HG02938 (cell line): ENCODE data around the gene MSI2.

Experiments
- ATAC-seq: cut with Tn5 transposase; IDR thresholded peaks from one replicate; pipeline ENCODE4 v1.9.1; 2021; ENCODE audit warnings: mild to moderate bottlenecking, moderate library complexity; ENCODE audit not compliant: unreplicated experiment

The MSI2 gene

GRCh38 chr17:57548421-57549410 is 292.4 kb downstream of the MSI2 start:
- no peak for ATAC-seq

- ATAC-seq: no peak
These were observed 293.1 kb downstream of the MSI2 start for GRCh38 chr17:57549468-57549867.

- ATAC-seq: no peak
These were observed 293.7 kb downstream of the MSI2 start for GRCh38 chr17:57550016-57550415.

GRCh38 chr17:57550668-57551315 is 294.5 kb downstream of the MSI2 start:
- no peak for ATAC-seq

- ATAC-seq: no peak
These were observed 295.2 kb downstream of the MSI2 start for GRCh38 chr17:57551321-57552079.

- ATAC-seq: no peak
These were observed 295.8 kb downstream of the MSI2 start for GRCh38 chr17:57552114-57552624.

GRCh38 chr17:57553526-57553925 is 297.2 kb downstream of the MSI2 start:
- no peak for ATAC-seq

GRCh38 chr17:57553991-57554825 is 297.9 kb downstream of the MSI2 start:
- no peak for ATAC-seq

- ATAC-seq: no peak
These were observed 298.7 kb downstream of the MSI2 start for GRCh38 chr17:57554826-57555635.

GRCh38 chr17:57555636-57556175 is 299.4 kb downstream of the MSI2 start:
- ATAC-seq: no peak

- ATAC-seq: no peak
These were observed 300.0 kb downstream of the MSI2 start for GRCh38 chr17:57556320-57556719.

GRCh38 chr17:57556977-57557376 is 300.7 kb downstream of the MSI2 start:
- no peak for ATAC-seq

GRCh38 chr17:57557416-57557815 is 301.1 kb downstream of the MSI2 start:
- no peak for ATAC-seq

GRCh38 chr17:57557834-57558681 is 301.7 kb downstream of the MSI2 start:
- no peak for ATAC-seq

GRCh38 chr17:57559226-57559625 is 302.9 kb downstream of the MSI2 start:
- ATAC-seq: no peak

GRCh38 chr17:57559634-57560318 is 303.5 kb downstream of the MSI2 start:
- ATAC-seq: no peak

GRCh38 chr17:57560319-57560705 is 304.0 kb downstream of the MSI2 start:
- no peak for ATAC-seq
